ENCODE results near the gene TMEM203. TPM values are rescaled to one million over a fixed set of nuclear protein-coding genes. Genes with fewer than 3 reads are reported as not detected.

The TMEM203 gene
- total and polyA plus RNA-seq, 2 experiments from 2014 or later, result 32.7 to 53.4 TPM

- Histone ChIP-seq H3K4me2 (no peak overlapping the region), H3K4me1 (ENCODE audit: insufficient read depth) (no peaks in the 10 kb centered on the region; the same call in 1 of the 2 replicates), H3F3A (replicated peaks; ENCODE audit: low read depth) (0 out of 2 replicates have a peak, but pooled peaks cover 6% of the 10 kb centered on the region), H3K4me3 (no peak overlapping the region), H3K79me2 (replicated peaks; ENCODE audit: insufficient read depth) (no peaks in the 10 kb centered on the region), H2AFZ (no peak overlapping the region), H3K9me2 (ENCODE audit: insufficient read depth) (no peaks in the 10 kb centered on the region), H3K27ac (ENCODE audit: low read depth) (no peak overlapping the region), H3K36me3 (ENCODE audit: insufficient read depth) (no peaks in the 10 kb centered on the region), H4K20me1 (replicated peaks; ENCODE audit: insufficient read depth) (no peaks in the 10 kb centered on the region), H3K27me3 (ENCODE audit: insufficient read depth) (peaks cover 9% of the 10 kb centered on the region; the same call in 1 of the 2 replicates)
- Mint-ChIP-seq H3K4me3 (no peak overlapping the region), H3K27me3 (ENCODE audit: insufficient read depth, low read depth, poor library complexity) (peaks cover 3% of the 10 kb centered on the region), H3K4me1 (peaks cover 2% of the 10 kb centered on the region; the same call in 2 of the 3 replicates), H3K9me3 (no peaks in the 10 kb centered on the region), H3K27ac (no peak overlapping the region), H3K36me3 (ENCODE audit: low read depth) (no peaks in the 10 kb centered on the region)
- TF ChIP-seq JUNB (IDR thresholded peaks at IDR 0.05; ENCODE audit: unreplicated experiment) (no peak), EZH2phosphoT487 (IDR thresholded peaks at IDR 0.05; ENCODE audit: unreplicated experiment) (no peak), ZNF462 (CRISPR knock-in tag; IDR thresholded peaks at IDR 0.05) (no peak), ZNF331 (CRISPR knock-in tag; IDR thresholded peaks at IDR 0.05; ENCODE audit: low read depth) (no peak), POLR2AphosphoS5 (IDR thresholded peaks at IDR 0.05; ENCODE audit: low read depth) (no peak), ZNF114 (CRISPR knock-in tag; IDR thresholded peaks at IDR 0.05) (no peak), CREB1 (CRISPR knock-in tag; IDR thresholded peaks at IDR 0.05; ENCODE audit: low read depth) (no peak), EZH2 (IDR thresholded peaks at IDR 0.05; ENCODE audit: low read depth, unreplicated experiment) (no peak), STAT1 (IDR thresholded peaks at IDR 0.05; ENCODE audit: unreplicated experiment) (no peak), CTCF (conservative IDR thresholded peaks at IDR 0.05; ENCODE audit: low read depth in 2 of 2) (no peak), ETS1 (IDR thresholded peaks at IDR 0.05) (no peak)
- TF ChIP-seq, protein P1, sequence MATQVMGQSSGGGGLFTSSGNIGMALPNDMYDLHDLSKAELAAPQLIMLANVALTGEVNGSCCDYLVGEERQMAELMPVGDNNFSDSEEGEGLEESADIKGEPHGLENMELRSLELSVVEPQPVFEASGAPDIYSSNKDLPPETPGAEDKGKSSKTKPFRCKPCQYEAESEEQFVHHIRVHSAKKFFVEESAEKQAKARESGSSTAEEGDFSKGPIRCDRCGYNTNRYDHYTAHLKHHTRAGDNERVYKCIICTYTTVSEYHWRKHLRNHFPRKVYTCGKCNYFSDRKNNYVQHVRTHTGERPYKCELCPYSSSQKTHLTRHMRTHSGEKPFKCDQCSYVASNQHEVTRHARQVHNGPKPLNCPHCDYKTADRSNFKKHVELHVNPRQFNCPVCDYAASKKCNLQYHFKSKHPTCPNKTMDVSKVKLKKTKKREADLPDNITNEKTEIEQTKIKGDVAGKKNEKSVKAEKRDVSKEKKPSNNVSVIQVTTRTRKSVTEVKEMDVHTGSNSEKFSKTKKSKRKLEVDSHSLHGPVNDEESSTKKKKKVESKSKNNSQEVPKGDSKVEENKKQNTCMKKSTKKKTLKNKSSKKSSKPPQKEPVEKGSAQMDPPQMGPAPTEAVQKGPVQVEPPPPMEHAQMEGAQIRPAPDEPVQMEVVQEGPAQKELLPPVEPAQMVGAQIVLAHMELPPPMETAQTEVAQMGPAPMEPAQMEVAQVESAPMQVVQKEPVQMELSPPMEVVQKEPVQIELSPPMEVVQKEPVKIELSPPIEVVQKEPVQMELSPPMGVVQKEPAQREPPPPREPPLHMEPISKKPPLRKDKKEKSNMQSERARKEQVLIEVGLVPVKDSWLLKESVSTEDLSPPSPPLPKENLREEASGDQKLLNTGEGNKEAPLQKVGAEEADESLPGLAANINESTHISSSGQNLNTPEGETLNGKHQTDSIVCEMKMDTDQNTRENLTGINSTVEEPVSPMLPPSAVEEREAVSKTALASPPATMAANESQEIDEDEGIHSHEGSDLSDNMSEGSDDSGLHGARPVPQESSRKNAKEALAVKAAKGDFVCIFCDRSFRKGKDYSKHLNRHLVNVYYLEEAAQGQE (IDR thresholded peaks at IDR 0.05; ENCODE audit: unreplicated experiment), result no peak
- ATAC-seq, result no peak
- DNase-seq (ENCODE audit: low spot score), result no peak
These were observed 21.0 kb upstream of the TMEM203 start for GRCh38 chr9:137226338-137227053.
